ENCODE data around the gene F2RL2.

F2RL2 gene, protein sequence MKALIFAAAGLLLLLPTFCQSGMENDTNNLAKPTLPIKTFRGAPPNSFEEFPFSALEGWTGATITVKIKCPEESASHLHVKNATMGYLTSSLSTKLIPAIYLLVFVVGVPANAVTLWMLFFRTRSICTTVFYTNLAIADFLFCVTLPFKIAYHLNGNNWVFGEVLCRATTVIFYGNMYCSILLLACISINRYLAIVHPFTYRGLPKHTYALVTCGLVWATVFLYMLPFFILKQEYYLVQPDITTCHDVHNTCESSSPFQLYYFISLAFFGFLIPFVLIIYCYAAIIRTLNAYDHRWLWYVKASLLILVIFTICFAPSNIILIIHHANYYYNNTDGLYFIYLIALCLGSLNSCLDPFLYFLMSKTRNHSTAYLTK

DNA sequence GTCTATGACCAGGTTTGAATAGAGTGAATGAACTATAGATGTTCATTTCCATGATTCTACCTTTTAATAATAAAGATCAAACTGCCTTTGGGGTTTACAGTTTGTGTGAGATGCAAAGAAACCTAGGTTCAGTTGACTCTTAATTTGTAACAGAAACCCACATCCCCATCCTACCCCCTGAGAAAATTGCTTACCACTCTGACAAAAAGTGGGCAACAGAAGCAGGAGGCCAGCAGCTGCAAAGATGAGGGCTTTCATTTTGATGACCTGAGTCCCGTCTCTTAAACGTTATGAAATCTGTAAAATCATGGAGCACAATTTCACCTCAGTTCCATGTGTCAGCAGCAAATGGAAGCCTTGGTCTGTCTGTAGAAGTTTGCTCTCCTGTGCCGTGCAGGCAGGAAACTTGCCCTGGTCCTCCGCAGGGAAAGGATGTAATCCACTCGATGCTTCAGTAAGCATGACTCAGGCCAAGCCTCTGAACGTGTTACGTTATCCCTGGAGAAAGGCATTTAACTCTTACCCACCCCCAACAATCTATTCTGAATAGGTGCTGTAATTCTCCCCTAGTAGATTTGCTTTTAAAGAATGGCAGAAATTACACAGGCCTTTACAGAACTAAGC lies at the start of gene F2RL2:
TSS of gene F2RL2 (minus strand) at position 431 of the 624 bp plus-strand sequence. CDS start at position 258, 173 bp downstream.
- no peak for DNase-seq

DNA sequence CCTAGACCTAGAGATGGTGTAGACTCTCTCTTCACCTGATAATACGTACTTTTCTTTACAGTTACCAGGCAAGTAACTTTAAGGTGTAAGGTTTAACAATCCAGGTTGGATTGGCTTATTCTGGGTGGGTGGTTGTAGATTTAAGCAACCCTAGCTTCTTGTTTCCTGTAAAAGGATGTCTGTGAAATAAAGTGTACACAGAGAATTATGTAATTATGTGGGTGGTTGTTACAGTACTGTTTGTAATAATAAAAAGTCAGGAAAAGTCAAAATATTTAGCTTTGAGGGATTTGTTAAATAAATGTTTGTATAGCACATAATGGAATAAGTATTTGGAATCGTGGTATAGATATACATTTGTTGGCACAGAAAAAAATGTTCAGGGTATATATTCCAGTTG lies 49.0 kb upstream of the F2RL2 start:
- no peak for DNase-seq

DNA sequence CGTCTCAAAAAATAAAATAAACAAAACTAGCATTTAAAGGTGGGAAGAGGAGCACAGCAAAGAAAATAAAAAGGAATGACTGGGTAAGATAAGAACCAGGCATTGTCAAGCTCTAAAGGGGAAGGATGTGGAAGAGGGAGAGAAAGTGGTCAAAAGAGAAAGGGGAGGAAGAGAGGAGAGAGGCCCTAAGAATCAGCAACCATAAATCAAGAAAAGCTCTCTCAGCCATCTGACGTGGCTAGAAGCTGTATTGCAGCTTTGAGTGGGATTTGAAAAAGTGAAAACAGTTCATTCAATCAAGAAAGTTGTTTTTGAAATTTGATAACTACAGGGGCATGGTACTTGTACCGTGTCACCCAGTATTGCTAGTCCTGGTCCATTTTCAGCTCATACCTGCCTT lies 47.3 kb upstream of the F2RL2 start:
- DNase-seq, result no peak

DNA sequence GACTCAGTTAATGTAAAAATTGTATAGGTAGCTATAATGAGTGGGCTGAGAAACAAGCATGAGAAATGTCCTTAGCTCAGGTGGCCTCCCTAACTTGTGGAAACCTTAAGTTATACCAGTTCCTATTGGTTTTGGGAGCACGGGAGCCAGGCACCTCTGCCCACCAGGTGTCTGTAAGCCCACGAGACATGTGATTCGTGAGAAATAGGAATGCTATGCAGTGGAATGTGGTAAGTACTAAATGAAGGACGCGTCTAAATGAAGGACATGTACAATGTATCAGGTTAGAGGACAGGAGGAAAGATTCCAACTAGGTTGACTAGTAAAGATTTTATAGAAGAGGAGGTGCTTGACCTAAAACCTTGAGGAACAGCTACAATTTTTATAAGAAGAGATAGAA lies 46.0 kb upstream of the F2RL2 start:
- no peak for DNase-seq

DNA sequence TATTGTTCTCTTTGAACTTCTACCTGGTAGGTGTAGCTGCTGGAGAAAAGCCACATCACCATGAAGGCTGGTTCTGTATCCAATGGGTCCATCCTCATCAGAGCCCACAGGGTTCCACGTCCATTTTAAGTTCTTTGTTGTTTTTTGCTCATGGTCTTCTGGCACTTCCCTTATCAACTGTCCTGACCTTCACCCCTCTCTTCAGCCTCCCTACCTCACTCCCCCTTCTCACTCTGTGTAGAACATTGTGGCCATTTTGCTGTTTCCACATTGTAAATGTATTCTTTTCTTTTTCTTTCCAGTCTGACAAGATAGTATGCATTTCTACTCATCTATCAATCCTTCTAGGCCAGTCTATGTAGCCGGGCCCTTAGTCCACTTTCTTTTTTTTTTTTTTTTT lies 44.3 kb upstream of the F2RL2 start:
- no peak for DNase-seq

DNA sequence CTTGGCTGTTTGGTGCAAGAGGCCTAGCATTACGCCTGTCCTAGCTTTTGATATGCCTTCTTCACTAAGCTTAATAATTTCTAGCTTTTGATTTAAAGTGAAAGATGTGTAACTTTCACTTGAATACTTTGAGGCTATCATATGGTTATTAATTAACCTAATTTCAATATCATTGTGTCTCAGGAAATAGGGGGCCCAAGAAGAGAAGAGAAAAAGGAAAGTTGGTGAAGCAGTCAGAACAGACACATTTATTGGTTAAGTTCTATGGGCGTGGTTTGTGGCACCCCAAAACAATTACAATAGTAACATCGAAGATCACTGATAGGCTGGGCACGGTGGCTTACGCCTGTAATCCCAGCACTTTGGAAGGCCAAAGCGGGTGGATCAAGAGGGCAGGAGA lies 40.9 kb upstream of the F2RL2 start:
- DNase-seq, result no peak

DNA sequence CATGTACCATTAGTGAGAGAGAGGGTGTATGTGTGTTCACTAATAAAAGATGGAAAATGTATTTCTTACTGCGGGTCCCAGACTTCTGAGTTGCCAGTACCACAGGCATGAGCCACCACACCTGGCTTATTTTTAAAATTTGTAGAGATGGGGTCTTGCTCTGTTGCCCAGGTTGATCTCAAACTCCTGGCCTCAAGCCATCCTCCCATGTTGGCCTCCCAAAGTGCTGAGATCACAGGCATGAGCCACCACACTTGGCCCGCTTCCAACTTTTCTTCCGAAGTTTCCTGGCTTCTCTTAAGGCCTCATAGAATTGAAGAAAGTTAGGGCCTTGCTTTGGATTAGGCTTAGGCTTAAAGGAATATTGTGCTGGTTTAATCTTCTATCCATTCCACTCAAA lies 40.4 kb upstream of the F2RL2 start:
- DNase-seq, result no peak

DNA sequence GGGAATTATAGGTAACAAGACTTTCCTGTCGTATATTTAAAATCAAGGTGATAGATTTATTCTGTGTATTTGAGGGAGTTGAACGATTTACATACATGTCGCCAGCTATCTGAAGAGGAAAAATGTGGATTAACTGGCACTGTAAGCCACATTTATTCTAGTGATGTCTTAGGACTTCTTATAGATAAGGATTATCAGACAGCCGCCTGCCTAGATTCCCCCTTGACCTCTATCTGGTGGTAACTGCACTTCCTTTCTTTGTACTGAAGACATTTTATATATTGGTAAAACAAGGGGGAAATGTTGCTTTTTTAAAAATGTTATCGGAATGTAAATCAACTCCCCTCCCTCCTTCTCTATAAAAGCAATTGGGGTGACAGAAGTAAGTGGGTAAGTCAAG lies 39.3 kb upstream of the F2RL2 start:
- DNase-seq, result no peak

DNA sequence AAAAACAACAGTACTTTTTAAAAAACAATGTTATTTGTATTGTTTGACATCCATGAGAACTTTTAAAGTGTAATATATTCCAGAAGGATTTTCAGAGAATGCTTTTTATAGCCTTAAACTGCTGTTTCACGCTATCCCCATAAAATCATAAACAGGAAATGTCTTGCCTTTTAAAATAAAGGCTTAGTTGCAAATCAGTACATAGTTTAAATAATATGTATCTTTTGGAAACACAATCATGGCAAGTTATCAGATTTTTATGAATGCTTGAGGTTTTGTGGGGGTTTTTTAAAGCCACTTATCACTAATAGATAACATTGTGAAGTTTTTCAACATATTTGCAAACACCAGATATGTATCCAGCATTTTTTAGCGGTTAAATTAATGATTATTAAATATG lies 37.2 kb upstream of the F2RL2 start:
- no peak for DNase-seq

DNA sequence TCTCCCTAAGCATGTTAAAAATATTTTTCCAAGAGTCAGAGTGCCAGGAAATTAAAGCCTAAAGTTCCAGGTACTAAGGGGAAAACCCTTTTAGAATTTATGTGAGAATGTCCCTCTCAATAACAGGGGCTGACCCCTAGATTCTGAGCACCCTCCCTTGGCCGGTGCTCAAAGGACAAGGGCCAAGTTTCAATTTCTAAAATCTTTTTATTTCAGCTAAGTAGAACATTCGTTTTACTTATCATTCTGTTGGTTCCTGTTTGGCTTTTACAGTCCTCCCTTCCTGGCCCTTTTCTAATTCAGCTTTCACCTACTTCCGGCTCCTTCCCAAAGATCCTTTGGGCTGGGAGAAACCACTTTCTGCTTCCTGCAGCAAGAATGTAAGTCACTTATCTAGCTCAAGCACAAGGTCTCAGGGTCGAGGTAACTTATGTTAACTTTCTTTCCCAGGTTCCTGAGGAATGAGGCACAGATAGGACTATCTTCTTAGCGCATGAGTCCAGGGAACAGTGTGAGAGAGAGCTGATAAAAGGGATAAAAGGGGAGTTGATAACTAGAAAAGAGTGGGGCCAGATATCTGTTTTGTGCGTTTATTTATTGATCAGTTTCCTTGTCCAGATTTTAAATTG lies 34.6 kb upstream of the F2RL2 start:
- no peak for DNase-seq

DNA sequence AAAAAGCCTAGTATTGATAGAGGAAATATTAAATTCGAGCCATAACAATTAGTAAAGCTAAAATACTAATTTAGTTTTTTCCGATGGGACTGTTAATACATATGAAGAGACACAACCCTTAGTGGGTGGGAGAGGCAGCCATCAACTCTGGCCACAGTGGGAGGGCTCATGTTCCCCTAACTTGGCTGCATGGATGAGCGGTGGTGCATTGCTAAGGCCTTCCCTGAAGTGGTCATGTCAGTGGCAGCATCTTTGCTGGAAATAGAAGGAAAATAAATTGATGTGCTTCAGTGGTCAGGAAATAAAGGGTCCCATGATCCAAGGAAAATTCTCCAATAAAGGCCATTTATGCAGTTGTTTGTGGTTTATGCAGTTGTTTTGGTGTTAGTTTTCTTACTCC lies 33.9 kb upstream of the F2RL2 start:
- DNase-seq, result no peak

DNA sequence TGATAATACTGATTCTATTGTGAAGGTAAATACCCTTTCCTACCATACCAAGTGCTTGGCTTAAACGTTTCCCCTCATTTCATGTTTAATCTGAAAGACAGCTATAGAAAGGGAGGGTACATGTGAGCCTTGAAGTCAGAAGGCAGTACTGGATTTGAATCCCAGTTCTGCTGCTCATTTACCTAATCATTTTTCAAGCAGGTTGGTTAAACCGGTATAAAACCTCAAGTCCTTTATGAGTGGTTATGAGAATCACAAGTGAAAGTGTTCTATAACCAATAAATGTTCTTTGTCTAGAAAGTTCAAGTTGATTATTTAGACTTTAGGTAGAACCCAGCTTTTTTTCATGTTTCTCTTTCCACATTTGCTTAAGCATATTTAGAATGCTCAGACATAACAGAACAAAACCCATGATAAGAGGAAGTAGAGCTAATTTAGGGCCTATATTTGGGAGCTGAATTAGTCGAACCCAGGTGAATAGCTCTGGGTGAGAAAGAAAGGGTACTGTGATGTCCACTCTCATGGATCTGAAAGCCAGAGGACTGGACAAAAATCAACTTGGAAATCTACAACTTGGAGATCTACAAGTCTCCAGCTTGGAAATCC lies 29.7 kb upstream of the F2RL2 start:
- no peak for DNase-seq

DNA sequence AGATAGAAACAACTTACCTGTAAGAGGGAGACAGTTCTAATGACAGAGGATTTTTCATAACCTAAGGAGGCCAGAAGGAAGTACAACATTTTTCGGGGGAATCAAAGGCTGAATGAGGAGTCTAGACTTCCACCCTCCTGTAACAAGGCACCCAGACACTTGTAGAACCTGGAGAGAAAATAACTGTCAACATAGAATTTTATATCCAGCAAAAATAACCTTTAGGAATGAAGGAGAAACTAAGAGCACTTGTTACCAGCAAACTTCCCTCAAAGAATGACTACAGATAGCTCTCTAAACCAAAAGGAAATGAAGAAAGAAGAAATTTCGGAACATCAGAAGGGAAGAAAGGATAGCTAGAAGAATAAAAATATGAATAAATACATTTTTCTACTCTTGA lies 25.9 kb upstream of the F2RL2 start:
- DNase-seq, result no peak

DNA sequence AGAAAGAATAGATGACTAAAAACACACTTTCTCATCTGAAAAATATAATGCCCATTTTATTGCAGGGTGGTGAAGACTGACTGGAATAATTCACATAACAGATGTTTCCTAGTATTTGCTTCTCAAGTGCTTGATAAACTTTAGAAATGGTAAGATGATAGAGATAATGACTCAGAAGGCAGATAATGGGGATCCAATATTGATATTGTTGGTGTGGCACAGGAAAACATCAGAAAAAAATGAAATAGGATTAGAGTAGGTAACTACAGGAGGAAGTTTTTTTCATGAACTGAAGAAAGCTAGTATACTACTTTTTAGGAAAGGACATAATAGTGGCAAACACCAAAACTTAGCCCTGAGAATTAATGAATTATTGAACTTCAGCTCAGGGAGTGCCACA lies 20.2 kb upstream of the F2RL2 start:
- DNase-seq, result no peak

DNA sequence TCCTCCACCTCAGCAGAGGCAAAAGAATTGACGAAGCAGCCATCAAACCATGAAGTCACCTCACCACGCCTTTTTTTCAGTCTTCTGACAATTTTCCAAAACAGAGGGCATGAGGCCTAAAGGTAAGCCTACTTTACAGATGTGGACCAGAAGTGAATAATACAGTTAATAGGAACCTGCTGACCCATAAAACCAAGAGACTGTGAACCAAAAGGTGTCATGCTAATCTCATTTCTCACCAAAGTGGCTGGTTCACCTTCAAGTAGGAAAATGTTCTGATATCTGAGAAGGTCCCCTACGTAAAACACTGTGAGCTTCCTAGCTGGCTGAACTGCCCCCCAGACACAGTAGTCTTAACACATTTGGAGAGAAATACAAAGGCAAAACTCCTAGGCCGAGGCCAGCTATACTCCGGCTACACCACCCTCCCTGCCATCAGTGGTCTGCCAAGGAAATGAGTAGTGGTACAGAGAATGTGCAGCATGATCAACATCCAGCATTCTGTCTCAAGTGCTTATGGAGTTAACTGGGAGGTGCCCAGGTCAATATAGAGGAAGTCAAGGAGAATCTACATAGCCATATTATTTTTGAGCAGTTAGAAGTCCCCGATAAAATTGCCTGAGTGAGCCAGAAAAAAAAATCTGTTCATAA lies 19.3 kb upstream of the F2RL2 start:
- DNase-seq, result no peak

DNA sequence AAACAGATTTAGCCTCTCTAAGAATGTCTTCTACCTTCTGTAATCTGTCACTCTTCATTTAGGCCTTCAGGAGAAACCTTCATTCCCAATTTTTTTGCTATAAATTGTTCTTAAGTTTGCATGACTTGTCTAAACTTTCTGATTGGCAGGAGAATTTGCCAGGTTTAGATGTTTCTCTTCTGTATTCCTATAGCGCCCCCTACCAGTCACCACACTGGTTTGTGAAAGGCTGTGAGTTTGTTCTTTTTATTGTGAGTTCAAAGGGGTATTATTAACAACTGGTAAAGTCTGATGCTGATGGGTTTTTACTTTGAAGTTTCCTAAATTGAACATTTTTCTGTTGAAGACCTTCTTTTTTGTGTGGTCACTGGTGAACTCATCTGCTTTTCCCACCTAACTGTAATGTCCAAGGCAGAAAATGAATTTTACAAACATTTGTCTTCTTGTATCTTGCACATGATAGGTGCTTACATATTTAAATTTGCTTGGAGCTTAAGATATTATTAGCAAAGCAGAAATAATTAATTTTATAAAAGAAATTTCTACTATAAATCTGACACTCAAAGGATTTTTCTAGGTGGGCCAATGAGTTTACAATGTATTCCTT lies 18.4 kb upstream of the F2RL2 start:
- peak; percentile 2 to 36 (median 26) for DNase-seq

DNA sequence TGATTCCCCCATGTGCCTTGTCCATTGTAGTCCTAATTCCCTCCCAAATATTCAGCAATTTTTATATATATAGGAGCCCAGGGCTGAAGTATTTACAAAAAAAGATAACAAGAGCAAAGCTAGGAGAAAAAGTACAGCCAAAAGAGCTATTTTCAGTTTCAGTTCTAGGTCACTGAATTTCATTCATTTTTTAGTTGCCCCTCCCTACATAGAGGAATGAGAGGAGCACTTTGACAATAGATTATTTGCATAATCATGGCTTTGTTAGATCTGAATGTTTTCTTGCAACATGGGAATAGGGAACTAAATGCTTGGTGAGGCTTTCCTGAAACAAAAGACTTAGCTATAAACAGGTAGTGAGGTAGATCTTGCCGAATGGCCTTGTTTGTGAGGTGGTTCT lies 15.3 kb upstream of the F2RL2 start:
- DNase-seq, result no peak

DNA sequence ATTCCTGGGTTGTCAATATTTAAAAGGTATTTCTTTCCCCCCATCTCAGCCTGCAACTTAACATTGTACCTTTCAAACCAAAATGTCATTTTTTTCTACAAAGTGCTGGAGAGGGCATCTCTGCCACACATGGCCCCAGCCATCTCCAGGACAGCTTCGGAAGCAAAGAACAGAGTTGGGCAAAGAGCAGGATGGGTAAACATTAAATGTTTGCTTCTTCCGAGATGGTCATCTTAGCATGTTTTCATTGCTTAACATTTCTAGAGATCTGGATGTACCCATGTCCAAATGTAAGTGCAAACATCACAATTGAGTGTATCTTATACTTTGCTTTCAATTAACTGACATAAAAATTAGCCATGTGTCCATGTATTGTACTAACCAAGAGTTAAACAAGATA lies 14.3 kb upstream of the F2RL2 start:
- no peak for DNase-seq

DNA sequence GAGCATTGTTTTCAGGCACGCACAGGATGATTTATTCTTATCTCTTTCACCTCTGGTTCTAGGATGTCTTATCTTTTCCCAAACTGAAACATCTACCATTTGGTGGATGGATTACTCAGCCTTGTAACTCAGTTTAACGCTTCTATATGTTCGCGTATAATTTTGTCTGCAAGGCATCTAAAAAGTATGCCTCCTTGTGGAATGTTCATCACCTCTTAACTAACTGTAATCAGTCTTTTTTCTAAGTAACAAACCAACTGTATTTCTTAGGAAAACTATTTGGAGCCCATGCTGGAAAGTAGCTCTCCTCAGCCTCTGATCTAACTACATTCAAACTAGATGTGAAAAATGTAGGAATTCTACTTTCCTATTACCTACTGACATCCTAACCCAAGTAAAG lies 11.5 kb upstream of the F2RL2 start:
- DNase-seq, result no peak

DNA sequence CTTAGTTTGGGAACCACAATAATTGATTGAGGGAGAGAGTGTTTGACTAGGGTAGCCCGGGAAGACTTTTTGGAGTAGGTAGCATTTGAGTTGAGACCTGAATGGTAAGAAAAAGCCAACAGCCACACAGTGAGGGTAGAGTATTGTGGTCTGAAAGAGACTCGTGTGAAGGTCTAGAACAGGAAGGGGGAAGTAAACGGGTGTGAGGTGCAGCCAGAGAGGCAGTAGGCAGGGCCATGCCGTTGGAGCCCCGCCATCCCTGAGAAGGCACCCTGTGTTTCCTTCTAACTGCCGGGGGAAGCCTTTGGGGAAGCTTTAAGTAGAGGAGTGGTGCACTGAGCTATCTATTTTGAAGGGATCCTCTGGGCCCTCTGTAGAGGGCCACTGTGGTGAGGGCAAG lies 3.5 kb upstream of the F2RL2 start:
- DNase-seq, result no peak

DNA sequence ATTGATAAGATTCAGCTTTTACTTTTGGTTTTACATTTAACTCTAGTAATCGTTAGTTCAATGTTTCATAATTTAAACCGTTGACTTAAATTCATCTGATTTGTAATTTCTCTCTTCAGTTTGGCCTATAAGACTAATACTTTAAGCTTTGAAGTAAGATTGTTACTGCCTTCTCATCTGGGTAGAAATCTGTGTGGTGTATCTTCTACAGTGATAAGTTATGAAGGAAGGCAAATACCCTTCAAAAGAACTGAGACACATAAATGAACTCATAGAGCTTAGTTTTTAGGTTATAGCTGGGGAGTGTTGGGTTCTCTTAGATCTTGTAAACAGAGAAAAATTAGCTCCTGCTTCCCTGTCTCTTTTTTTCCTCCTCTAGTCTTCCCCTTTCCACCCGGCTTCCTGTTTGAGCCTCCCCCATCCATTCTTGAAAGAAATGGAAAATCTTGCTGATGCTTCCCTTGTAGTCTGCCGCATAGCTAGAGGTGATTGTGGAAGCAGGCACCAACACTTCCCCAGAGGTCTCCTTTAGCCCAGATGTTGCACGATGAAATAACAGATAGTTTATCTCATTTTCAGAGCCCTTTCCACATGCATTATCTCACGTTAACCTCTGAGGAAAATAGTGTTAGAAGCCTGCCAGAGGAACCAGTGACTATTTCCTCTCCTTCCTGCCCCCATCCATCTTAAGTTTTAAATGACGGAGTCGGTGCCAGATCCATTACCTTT lies 2.0 kb upstream of the F2RL2 start:
- DNase-seq, result no peak

DNA sequence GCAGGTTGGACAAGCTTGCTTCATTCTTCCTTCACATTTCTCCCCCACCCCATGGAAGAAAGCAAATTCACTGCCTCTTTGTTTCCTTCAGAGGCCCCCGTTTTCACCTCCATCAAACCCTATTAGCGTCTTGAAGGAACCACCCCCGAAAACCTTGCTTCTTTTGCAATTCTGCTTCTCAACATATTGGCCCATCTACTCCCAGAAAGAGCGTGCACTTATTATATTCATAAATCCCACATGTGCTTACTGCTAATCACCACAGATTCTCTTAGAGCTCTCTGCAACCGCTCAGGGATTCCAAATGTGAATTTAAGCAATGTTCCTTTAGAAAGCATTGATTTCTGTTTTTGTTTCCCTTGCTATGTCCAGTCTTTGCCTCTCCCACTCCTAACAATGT lies 1.1 kb downstream of the F2RL2 start:
- no peak for DNase-seq
